Subcutaneous abdominal adipose tissue (tissue), 5 donors: Measurements from ENCODE around the gene CBX6.
"Not testable (repeated sequence)": the region's sequence is repeated elsewhere in the genome, so short reads cannot be mapped to it uniquely, and the experiment has no call there.

Experiments used
- H3K27ac ChIP-seq: one replicate; pipeline ENCODE4 v1.7.0; 2013; ENCODE audit warnings: low read depth, mild to moderate bottlenecking, inconsistent platforms, low read length, moderate library complexity
- H3K27me3 ChIP-seq, 5 donors: one replicate each; pipeline ENCODE4 v1.7.0; 2013; ENCODE audit warnings: low read length in 5 of 5, inconsistent platforms in 1 of 5; ENCODE audit not compliant: control insufficient read depth in 5 of 5, insufficient read depth in 4 of 5
- H3K36me3 ChIP-seq, 5 donors: one replicate each; pipeline ENCODE4 v1.7.0; 2013; ENCODE audit warnings: low read length in 5 of 5; ENCODE audit not compliant: control insufficient read depth in 5 of 5, insufficient read depth in 5 of 5
- H3K4me1 ChIP-seq, 5 donors: one replicate each; pipeline ENCODE4 v1.7.0; 2013; ENCODE audit warnings: low read length in 5 of 5, mild to moderate bottlenecking in 3 of 5, moderate library complexity in 1 of 5; ENCODE audit not compliant: control insufficient read depth in 5 of 5, insufficient read depth in 5 of 5
- H3K4me3 ChIP-seq, 5 donors: one replicate each; pipeline ENCODE4 v1.7.0; 2013; ENCODE audit warnings: low read length in 5 of 5, low read depth in 1 of 5
- H3K9ac ChIP-seq, 5 donors: one replicate each; pipeline ENCODE4 v1.7.0; 2013; ENCODE audit warnings: low read length in 5 of 5, mild to moderate bottlenecking in 4 of 5, moderate library complexity in 3 of 5
- H3K9me3 ChIP-seq, 5 donors: one replicate each; pipeline ENCODE4 v1.7.0; 2013; ENCODE audit warnings: low read length in 5 of 5; ENCODE audit not compliant: control insufficient read depth in 5 of 5
- donor health status: healthy.
- donor health status: healthy.
- donor health status: healthy.
- donor health status: healthy.
- donor health status: healthy.

CBX6 gene

DNA sequence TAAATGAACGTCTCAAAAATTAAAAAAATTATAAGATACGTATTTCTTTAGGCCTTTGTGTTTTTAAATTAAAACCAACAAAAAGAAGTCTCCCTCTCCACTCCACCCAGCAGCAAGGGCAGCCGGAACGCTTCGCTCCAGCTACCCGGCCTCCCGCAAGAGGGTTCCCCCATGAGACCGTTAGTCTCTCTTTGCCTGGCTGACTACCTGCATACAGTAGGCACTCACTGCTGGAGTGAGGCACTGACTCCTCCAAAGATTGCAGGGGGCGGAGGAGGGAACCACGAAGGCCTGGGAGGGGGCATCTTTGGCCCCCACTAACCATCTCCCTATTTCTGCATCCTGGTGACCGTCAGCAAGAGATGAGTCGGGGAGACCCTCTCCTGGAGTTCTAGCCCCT is 10.1 kb downstream of the CBX6 start:
- no peaks in the 10 kb centered on the region for H3K9me3 ChIP-seq
- no peak overlapping the region for H3K9ac ChIP-seq
- H3K27me3 ChIP-seq, result peaks cover 0 to 13% (median 12%) of the 10 kb centered on the region in 5 donors
- H3K36me3 ChIP-seq, result peaks cover 0 to 18% (median 7%) of the 10 kb centered on the region in 5 donors
- H3K4me1 ChIP-seq, result peaks cover 0 to 33% (median 28%) of the 10 kb centered on the region in 5 donors
- no peak overlapping the region for H3K27ac ChIP-seq
- H3K4me3 ChIP-seq, result no peak overlapping the region

DNA sequence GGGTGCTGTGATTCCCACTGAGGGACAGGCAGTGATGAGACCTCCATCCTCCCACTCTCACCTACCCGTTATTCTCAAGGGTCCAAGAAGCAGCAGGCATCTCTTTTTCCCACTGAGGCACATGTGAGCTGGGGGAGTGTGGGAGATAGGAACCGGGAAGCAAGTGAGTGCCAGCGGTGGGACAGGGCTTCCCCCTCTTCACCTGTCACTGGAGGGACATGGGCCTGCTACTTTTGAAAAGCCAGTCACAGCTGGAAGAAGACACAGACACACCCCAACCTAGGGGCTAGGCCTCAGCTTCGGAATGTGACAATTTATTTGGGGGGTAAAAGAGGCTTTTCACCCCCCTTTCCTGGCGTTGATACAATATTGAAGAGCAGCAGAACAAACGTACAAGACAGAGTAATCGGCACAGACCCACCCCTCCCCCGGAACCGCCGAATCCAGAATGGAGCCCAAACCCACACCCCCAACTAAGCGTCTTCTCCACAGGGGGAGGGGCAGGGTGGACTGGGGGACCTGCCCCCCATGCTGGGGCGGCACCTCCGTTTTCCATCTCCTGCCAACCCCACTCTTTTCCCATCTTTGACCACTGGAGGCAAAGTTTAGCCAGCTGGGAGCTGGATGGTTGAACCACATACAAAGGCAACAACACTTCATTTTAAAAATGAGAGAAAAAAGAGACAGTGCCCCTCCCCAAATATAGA is 10.7 kb downstream of the CBX6 start:
- H3K4me3 ChIP-seq, result no peak overlapping the region
- no peaks in the 10 kb centered on the region for H3K9me3 ChIP-seq
- peaks cover 0 to 14% (median 6%) of the 10 kb centered on the region in 5 donors for H3K36me3 ChIP-seq
- H3K4me1 ChIP-seq, result peaks cover 0 to 34% (median 28%) of the 10 kb centered on the region in 5 donors
- H3K9ac ChIP-seq, result no peak overlapping the region
- peaks cover 0 to 13% (median 12%) of the 10 kb centered on the region in 5 donors for H3K27me3 ChIP-seq
- H3K27ac ChIP-seq, result no peak overlapping the region

DNA sequence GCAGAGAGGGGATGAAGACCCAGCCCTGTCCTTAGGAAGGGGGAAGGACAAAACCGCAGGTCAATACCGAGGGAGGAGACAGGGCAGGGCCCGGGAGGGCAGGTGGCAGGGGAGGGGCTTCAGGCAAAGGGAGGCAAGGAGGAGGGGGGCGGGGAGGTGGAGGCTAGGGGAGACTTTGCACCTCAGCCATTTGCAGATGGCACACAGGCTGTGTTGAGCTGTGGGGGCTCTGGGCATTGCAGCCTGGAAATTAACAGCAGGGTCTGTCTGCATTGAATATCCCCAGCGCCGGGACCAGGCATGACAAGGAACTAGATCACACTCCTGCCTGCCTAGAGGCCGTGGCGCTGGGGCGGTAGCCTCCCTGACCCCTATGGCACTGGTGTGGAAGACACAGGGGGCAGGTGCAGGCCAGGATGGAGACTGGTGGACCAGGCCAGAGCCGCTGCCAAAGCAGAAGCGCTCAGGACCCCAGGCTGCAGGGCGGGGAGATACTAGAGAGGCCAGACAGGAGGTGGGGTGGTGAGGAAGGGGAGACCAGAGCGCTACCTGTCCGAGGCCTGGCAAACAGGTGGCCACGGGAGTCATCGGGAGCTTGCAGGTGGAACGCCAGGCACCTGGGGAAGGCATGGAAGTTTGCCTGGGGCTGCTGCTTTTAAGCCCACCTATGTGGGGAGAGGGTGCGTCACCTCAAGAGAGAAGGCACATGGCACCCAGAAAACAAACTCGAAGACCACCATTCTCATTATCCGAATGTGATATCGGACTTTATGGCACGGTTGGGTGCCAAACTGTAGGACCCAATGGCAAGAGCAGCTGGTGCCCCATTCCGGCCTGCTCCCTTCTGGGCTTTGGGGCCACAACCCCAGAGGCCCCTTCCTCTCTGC is 11.5 kb downstream of the CBX6 start:
- Histone ChIP-seq H3K36me3 (peaks cover 0 to 7% (median 2%) of the 10 kb centered on the region in 5 donors), H3K9me3 (no peaks in the 10 kb centered on the region), H3K9ac (no peak overlapping the region), H3K4me3 (no peak overlapping the region), H3K27ac (no peak overlapping the region), H3K4me1 (peaks cover 0 to 29% (median 22%) of the 10 kb centered on the region in 5 donors), H3K27me3 (peaks cover 0 to 13% (median 12%) of the 10 kb centered on the region in 5 donors)

DNA sequence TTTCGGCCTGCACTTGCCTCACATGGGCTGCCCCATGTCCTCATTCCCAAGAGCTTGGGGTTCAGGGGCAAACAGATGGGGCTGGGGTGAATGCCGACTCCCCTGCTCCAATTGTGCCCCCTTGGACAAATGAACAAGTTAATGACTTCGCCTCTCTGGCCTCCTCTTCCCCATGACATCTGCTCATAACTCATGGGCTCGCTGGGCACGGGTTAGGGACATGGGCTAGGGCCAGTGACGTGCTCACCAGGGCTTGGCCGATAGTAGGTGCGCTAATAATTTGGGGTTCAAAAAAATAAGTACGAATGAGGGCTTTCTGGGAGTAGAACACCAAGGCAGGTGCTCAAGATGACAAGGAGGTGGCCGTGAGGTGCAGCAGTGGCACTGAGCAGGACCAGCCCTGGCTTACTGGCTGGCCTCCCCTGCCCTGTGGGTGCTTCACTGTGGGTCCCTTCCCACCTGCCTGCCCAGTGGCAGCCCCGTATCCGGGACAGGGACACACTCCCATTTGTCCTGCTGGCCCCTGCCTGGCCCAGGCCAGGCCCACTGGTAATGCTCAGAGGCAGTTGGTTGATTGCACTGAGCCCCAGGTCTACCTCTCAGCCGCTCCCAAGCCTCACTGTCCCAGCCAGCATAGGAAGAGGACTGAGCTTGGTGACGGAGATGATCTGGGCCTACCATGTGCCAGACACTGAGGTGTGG is 12.3 kb downstream of the CBX6 start:
- H3K9ac ChIP-seq, result no peak overlapping the region
- H3K4me1 ChIP-seq, result peaks cover 0 to 22% (median 14%) of the 10 kb centered on the region in 5 donors
- H3K27ac ChIP-seq, result no peak overlapping the region
- peaks cover 0 to 13% (median 12%) of the 10 kb centered on the region in 5 donors for H3K27me3 ChIP-seq
- H3K4me3 ChIP-seq, result no peak overlapping the region
- H3K36me3 ChIP-seq, result no peaks in the 10 kb centered on the region
- H3K9me3 ChIP-seq, result no peaks in the 10 kb centered on the region

GRCh38 chr22:38858492-38858891 is 13.5 kb downstream of the CBX6 start:
- H3K27ac ChIP-seq, result no peak overlapping the region
- no peaks in the 10 kb centered on the region for H3K36me3 ChIP-seq
- H3K9ac ChIP-seq, result no peak overlapping the region
- peaks cover 0 to 14% (median 12%) of the 10 kb centered on the region in 5 donors for H3K27me3 ChIP-seq
- no peak overlapping the region for H3K4me3 ChIP-seq
- no peaks in the 10 kb centered on the region for H3K9me3 ChIP-seq
- H3K4me1 ChIP-seq, result peaks cover 0 to 16% (median 7%) of the 10 kb centered on the region in 5 donors

GRCh38 chr22:38854476-38854875 is 17.5 kb downstream of the CBX6 start:
- not testable (repeated sequence) for H3K36me3 ChIP-seq, H3K27ac ChIP-seq, H3K4me3 ChIP-seq, H3K9ac ChIP-seq, H3K9me3 ChIP-seq, H3K4me1 ChIP-seq
- peaks cover 13 to 28% (median 15%) of the 10 kb centered on the region in 5 donors for H3K27me3 ChIP-seq

- H3K4me1 ChIP-seq, H3K9me3 ChIP-seq, H3K4me3 ChIP-seq, H3K36me3 ChIP-seq, H3K9ac ChIP-seq, H3K27ac ChIP-seq: not testable (repeated sequence)
- H3K27me3 ChIP-seq, result peaks cover 16 to 34% (median 21%) of the 10 kb centered on the region in 5 donors
Observed at GRCh38 chr22:38853883-38854282, 18.1 kb downstream of the CBX6 start.

GRCh38 chr22:38853196-38853651 is 18.8 kb downstream of the CBX6 start:
- no peaks in the 10 kb centered on the region for H3K36me3 ChIP-seq
- H3K27me3 ChIP-seq, result peaks cover 20 to 38% (median 22%) of the 10 kb centered on the region in 5 donors
- H3K27ac ChIP-seq, result no peak overlapping the region
- H3K4me3 ChIP-seq, result no peak overlapping the region
- peaks cover 0 to 7% (median 0%) of the 10 kb centered on the region in 5 donors for H3K4me1 ChIP-seq
- H3K9me3 ChIP-seq, result no peaks in the 10 kb centered on the region
- H3K9ac ChIP-seq, result no peak overlapping the region

DNA sequence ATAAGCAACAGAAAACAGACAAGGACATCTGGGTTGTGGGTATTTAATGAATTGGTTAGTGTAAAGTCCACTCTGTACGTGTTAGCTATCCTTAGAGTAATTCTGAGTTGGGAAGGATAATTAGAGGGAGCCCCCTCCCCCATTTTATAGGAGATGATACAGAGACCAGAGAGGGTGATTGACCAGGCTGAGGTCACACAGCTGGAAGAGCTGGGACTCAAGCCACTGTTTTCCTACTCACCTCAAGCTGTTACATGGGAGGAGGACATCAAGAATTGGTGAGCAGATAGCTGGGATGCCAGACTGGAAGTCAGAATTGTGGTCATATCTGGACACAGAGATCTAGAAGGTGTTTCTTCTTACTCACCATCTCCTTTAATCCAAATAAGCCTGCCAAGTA is 19.5 kb downstream of the CBX6 start:
- H3K9ac ChIP-seq, result no peak overlapping the region
- no peaks in the 10 kb centered on the region for H3K9me3 ChIP-seq
- no peak overlapping the region for H3K27ac ChIP-seq
- no peak overlapping the region for H3K4me3 ChIP-seq
- peaks cover 20 to 42% (median 25%) of the 10 kb centered on the region in 5 donors for H3K27me3 ChIP-seq
- H3K36me3 ChIP-seq, result no peaks in the 10 kb centered on the region
- H3K4me1 ChIP-seq, result peaks cover 0 to 7% (median 0%) of the 10 kb centered on the region in 5 donors
